Keratinocyte (primary cell): ENCODE measurements around the gene FLII.

Experiments
- CTCF ChIP-seq, 3 experiments: IDR thresholded peaks in 1 of 3; conservative IDR thresholded peaks in 1 of 3; optimal IDR thresholded peaks in 1 of 3; 2 replicates in 2 of 3; 3 replicates in 1 of 3; pipeline versions ENCODE3 to v1.5.1; 2011; ENCODE audit warnings: low read length in 3 of 3, mild to moderate bottlenecking in 3 of 3, moderate library complexity in 2 of 3, control low read depth in 1 of 3, inconsistent platforms in 1 of 3; ENCODE audit not compliant: insufficient read depth in 2 of 3; ENCODE audit errors: extremely low read depth in 1 of 3
- EZH2 ChIP-seq: IDR thresholded peaks from one replicate; pipeline ENCODE4 v1.6.1; 2012; ENCODE audit warnings: inconsistent platforms, mild to moderate bottlenecking, low read length, moderate library complexity

GRCh38 chr17:18224387-18225120 lies 34.0 kb downstream of the FLII start:
- TF ChIP-seq CTCF (optimal IDR thresholded peaks at IDR 0.05 in 1 of 3, IDR thresholded peaks at IDR 0.05 in 1 of 3, conservative IDR thresholded peaks at IDR 0.05 in 1 of 3; ENCODE audit: extremely low read depth in 1 of 3, insufficient read depth in 2 of 3, low read length in 3 of 3): no peak
- TF ChIP-seq EZH2: no peak
